Motor neuron (in vitro differentiated cells): ENCODE measurements around the gene BAIAP3. TPM values are rescaled to one million over a fixed set of nuclear protein-coding genes. Genes with fewer than 3 reads are reported as not detected.
A peak's percentile ranks its signal among the peaks of the same experiment; 100 is the strongest.

Experiments used
- ATAC-seq, 8 experiments: fragments of 200-7000 bp; cut with Tn5 transposase; replicated peaks in 6 of 8; 2 replicates each; pipeline ENCODE4 v1.8.0; 2021; ENCODE audit warnings: mild to moderate bottlenecking in 8 of 8, moderate library complexity in 8 of 8
- H3K27ac ChIP-seq, 2 donors: fragments of 250-450 bp; sonication (Bioruptor Pico); 2 replicates each; pipeline ENCODE4 v1.9.0; 2021; ENCODE audit warnings: antibody characterized with exemption in 2 of 2, mild to moderate bottlenecking in 2 of 2, moderate library complexity in 1 of 2
- H3K4me1 ChIP-seq, 2 donors: fragments of 250-450 bp; sonication (Bioruptor Pico); replicated peaks in 1 of 2; 2 replicates each; pipeline ENCODE4 v1.6.1; 2021; ENCODE audit warnings: antibody characterized with exemption in 2 of 2, mild to moderate bottlenecking in 2 of 2, moderate library complexity in 1 of 2
- H3K4me3 ChIP-seq, 5 donors: fragments of 250-450 bp; sonication (Bioruptor Pico); 2 replicates each; pipeline ENCODE4 v1.9.0; 2021; ENCODE audit warnings: antibody characterized with exemption in 5 of 5, mild to moderate bottlenecking in 5 of 5, moderate library complexity in 4 of 5
- WGBS, 10 experiments: fragments of 450-650 bp; shearing (Covaris generic); methylation state at CpG; one replicate each; pipeline ENCODE4 v1.0.0; 2022; 5-methylcytosine and 5-hydroxymethylcytosine counted together
- in situ Hi-C, 9 experiments: fragments of 400-800 bp; cut with MboI; loops; one replicate each; pipeline ENCODE4 v1.15.0; 2021; ENCODE audit warnings: low sequenced_read_pairs in 9 of 9, low pct_unique_long_range_greater_than_20kb in 2 of 9; ENCODE audit not compliant: unreplicated experiment in 9 of 9
- total RNA-seq, 8 experiments: library from RNA; unstranded; fragments of 300-600 nt; gene quantifications; 2 replicates each; pipeline versions ENCODE4 v1.2.3 to v1.2.4, GENCODE V29; 2022

Gene BAIAP3
- total RNA-seq, 8 experiments from 2014 or later = 0.40 to 85.8 (median 4.7) TPM

DNA sequence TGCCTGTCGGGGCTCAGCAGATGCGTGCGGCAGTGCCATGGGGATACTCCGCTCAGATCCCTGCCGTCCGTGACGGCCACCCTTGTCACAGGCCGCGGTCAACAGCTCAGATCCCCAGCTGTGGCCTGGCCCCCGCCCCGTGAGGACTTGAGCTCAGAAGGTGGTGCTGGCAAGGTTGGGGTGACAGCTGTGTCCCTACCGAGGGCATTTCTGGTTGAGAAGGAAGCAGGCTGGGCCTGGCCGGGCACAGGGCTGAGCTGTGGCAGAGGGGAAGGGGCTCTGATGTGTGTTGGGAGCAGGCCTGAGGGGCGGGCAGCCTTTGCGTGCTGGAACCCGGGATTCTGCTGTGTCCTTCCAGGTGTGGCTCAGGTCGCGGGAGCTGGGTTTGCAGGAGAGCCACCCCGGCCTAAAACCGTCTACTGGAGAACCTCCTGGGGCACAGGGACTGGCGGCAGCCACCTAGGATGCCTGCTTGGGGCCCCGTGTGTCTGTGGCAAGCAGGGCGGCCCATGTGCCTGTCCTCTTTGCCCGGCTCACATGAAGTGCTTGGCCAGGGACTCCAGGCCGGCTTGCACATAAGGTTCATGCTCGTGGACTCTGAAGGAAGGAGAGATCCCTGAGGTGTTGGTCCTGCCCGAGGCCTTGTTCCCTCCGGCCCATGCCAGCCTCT, 18.9 kb upstream of the BAIAP3 start:
- 80 to 100% (median 99%) methylated on average over 1 to 13 of the region's 28 CpGs; no CpG with 5 or more reads in 6 of the 10 experiments for WGBS, 10 experiments
- peaks cover 16% of the 10 kb centered on the region in 2 donors for H3K4me1 ChIP-seq
- ATAC-seq = no peak
- no peak overlapping the region for H3K27ac ChIP-seq
- in situ Hi-C loops = no loop called here
- H3K4me3 ChIP-seq = no peak overlapping the region

DNA sequence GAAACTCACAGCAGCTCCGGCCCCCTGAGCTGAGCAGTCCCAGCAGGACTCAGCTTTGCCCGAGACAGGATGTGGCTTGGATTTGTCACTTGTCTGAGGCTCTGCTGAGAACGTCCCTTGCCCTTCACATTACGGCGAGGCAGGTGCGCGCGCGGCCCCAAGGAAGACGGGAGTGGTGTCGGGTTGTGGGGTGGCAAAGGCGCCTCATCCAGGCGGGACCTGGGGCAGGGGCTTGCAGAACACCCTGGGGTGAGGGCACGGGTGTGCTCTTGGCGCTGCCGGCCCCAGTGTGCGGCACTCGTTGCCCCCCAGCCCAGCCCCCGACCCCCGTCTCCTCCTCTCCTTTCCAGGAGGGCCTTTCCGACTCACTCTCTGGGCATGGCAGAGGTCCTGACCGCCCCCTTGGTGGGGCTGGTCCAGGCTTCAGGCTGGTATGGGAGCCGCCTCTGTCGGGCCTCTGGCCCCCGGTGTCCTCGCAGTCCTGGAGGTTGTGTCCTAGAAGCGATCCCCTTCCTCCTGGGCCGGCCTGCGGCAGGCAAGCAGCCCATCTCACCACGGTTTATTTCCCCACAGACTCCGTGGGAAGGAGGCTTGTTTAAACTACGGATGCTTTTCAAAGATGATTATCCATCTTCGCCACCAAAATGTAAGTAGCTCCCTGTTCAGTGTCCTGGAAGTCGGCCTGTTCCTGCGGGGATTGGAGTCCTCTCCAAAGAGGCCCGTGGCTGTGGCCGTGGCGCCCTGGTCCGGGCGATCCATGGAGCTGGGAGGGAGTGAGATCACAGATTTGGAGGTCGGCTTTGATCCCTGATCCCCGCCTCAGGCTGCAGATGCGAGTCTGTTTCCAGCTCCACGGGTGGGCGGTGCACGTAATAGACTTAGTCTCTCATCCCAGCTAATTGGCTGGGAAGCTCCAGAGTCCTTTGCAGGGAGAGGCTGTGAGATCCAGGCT, 18.1 kb upstream of the BAIAP3 start:
- H3K4me3 ChIP-seq = no peak overlapping the region
- H3K27ac ChIP-seq = no peak overlapping the region
- peaks cover 16% of the 10 kb centered on the region in 2 donors for H3K4me1 ChIP-seq
- ATAC-seq = peak in 1 of 8 experiments; percentile 3
- WGBS, 10 experiments = 66 to 92% (median 79%) methylated on average over 2 to 10 of the region's 46 CpGs; no CpG with 5 or more reads in 6 of the 10 experiments
- in situ Hi-C loops = no loop called here

DNA sequence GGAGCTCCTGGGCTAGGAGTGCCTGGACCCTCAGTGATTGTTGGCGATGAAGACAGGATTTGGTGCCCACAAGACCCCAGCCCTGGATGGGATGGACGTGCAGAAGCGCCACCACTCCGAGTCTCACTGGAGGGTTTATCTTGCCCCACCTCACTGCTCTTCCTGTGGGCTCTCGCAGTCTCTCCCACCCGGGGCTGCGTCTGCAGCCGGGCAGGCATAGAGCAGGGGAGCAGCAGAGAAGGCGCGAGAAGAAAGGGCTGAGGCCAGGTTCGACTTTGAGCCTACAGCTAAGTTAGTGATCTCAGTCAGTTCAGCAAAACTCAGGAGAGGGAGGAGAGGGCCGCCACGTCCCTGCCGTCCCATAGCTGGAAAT, 17.4 kb upstream of the BAIAP3 start:
- in situ Hi-C loops = no loop called here
- ATAC-seq = no peak
- Histone ChIP-seq H3K27ac (no peak overlapping the region), H3K4me1 (peaks cover 10 to 12% of the 10 kb centered on the region in 2 donors), H3K4me3 (no peak overlapping the region)
- WGBS, 10 experiments = 80 to 100% (median 93%) methylated on average over 2 to 7 of the region's 14 CpGs; no CpG with 5 or more reads in 6 of the 10 experiments

DNA sequence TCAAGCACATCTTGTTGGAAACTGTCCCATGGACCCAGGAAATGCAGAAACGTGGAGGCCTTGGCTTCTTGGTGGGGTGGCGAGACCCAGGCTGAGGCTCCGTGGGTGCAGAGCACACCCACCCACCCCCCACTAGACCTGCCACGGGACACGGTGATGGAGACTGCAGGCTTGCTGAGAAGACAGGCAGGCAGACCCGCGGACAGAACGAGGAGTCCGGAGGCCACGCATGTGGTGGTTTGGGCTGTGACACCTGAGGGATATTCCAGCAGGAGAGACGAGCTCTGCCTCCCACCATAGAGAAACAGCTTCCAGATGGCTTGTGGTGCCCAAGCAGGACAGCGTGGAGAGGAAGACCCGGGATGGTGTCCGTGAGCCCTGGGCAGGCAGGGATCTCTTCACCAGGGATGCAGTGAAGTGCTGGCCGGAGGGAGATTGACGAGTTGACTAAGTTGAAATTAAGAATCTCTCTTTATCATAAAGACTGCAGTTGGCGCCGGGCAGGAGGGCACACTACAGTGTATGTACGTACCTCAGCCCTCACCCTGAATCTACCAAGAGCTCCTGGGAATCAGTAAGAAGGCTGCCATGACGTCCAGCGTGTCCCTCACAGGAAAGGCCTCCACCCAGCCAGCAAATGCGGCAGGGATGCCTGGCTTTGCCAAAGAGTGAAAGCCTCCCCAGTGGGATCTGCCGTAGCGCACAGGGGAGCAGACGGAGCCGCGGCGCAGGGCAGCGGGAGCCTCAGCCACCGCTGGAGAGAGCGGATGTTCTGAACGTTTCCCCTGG, 15.8 kb upstream of the BAIAP3 start:
- 80 to 100% (median 89%) methylated on average over 3 to 16 of the region's 32 CpGs; no CpG with 5 or more reads in 6 of the 10 experiments for WGBS, 10 experiments
- peak in 2 of 8 experiments; percentile 8 to 12 for ATAC-seq
- in situ Hi-C loops = no loop called here
- Histone ChIP-seq H3K4me1 (no peaks in the 10 kb centered on the region), H3K27ac (no peak overlapping the region), H3K4me3 (no peak overlapping the region)

DNA sequence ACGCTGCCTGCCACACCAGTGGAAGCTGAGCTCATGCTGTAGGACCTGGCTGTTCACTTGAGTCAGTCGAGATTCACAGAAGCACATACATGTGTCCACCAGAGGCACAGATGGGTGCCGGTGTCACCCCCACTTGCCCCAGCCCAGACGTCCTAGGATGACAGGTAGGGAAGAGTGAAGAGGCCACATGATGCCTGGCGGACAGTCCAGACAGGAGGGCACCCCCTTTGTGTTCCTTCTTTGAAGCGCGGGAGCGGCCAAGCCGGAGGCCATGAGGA, 15.2 kb upstream of the BAIAP3 start:
- H3K27ac ChIP-seq = no peak overlapping the region
- in situ Hi-C loops = no loop called here
- no peaks in the 10 kb centered on the region for H3K4me1 ChIP-seq
- no peak overlapping the region for H3K4me3 ChIP-seq
- WGBS, 10 experiments = 75 to 87% (median 84%) methylated on average over 3 to 5 of the region's 9 CpGs; no CpG with 5 or more reads in 5 of the 10 experiments
- no peak for ATAC-seq

DNA sequence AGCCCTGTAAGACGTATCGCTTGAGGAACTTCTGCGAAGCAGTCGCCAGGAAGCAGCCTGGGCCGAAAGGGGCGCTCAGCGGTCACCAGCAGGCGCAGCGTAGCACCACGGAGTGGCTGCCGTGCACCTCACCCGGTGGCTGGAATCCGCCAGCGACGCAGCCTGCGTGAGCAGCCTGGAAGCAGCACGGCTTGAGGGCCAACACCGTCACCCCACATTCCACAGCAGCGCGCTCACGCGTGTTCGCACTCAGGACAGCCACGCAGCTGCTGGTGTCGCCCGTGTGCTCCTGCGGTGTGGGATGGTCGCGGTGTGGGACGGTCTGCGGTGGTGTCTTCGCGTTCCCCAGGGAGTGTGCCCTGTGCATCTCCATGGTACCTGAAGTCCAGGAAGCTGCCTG, 14.4 kb upstream of the BAIAP3 start:
- no peak overlapping the region for H3K4me3 ChIP-seq
- 67 to 98% (median 96%) methylated on average over 3 to 18 of the region's 33 CpGs; no CpG with 5 or more reads in 5 of the 10 experiments for WGBS, 10 experiments
- in situ Hi-C loops = no loop called here
- ATAC-seq = no peak
- H3K27ac ChIP-seq = no peak overlapping the region
- no peaks in the 10 kb centered on the region for H3K4me1 ChIP-seq

DNA sequence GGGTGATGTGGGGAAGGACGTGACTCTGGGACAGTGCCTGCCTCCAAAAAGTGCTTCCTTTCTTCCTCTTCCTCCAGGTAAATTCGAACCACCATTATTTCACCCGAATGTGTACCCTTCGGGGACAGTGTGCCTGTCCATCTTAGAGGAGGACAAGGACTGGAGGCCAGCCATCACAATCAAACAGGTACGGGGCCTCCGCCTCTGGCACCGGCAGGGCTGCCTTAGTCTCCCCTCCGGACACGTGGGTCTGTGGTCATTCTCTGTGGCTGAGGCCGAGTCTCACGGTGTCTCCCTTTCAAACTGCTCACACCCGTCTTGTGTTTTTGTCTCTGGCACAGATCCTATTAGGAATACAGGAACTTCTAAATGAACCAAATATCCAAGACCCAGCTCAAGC, 13.3 kb upstream of the BAIAP3 start:
- ATAC-seq = no peak
- WGBS, 10 experiments = 67 to 100% (median 95%) methylated on average over 1 to 3 of the region's 12 CpGs; no CpG with 5 or more reads in 6 of the 10 experiments

DNA sequence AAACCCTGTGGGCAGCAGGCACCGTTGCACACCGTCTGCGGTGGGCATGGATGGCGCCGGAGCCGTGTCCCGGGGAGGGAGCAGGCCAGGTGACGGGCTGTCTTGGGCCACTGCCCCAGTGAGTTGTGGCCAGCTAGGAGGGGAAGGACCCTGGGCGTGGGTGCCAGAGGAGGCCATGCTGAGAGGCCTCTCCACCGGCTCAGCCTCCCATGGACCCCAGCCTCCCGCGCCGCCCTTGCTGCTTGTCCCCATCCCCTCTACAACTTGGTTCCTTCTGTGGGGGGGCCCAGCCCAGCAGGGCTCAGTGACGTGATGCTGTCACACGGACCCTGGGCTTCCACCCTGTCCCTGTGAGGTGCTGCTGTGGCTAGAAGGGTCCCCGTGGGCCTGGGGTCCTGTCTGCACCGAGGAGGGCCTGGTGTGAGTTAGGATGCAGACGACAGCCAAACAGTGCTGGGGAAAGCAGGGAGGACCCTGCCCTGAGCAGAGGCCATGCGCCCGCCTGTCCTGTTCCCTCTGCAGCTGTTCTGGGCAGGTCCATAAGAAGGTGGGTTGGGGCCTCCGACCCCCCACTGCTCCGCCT, 12.7 kb upstream of the BAIAP3 start:
- in situ Hi-C loops = no loop called here
- Histone ChIP-seq H3K4me3 (no peak overlapping the region), H3K27ac (no peak overlapping the region), H3K4me1 (no peaks in the 10 kb centered on the region)
- WGBS, 10 experiments = 100% methylated on average over 5 of the region's 22 CpGs; no CpG with 5 or more reads in 9 of the 10 experiments
- ATAC-seq = peak in 2 of 8 experiments; percentile 5 to 10

More for the DNA sequence above, 13.3 kb upstream of the BAIAP3 start:
- no peak overlapping the region for H3K4me3 ChIP-seq
- in situ Hi-C loops = no loop called here
- no peaks in the 10 kb centered on the region for H3K4me1 ChIP-seq
- no peak overlapping the region for H3K27ac ChIP-seq

DNA sequence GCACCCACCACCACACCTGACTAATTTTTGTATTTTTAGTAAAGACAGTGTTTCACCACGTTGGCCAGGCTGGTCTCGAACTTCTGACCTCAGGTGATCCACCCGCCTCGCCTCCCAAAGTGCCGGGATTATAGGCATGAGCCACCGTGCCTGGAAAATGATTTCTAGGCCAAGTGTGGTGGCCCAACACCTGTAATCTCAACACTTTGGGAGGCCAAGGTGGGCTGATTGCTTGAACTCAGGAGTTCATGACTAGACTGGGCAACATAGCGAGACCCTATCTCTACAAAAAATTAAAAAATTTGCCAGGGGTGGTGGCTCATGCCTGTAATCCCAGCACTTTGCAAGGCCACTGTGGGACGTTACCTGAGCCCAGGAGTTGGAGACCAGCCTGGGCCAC, 11.0 kb upstream of the BAIAP3 start:
- Histone ChIP-seq H3K4me1 (peaks cover 1 to 2% of the 10 kb centered on the region in 2 donors), H3K4me3 (no peak overlapping the region), H3K27ac (no peak overlapping the region)
- in situ Hi-C loops = no loop called here
- no peak for ATAC-seq
- WGBS, 10 experiments = 94 to 100% (median 100%) methylated on average over 1 to 7 of the region's 8 CpGs; no CpG with 5 or more reads in 5 of the 10 experiments

DNA sequence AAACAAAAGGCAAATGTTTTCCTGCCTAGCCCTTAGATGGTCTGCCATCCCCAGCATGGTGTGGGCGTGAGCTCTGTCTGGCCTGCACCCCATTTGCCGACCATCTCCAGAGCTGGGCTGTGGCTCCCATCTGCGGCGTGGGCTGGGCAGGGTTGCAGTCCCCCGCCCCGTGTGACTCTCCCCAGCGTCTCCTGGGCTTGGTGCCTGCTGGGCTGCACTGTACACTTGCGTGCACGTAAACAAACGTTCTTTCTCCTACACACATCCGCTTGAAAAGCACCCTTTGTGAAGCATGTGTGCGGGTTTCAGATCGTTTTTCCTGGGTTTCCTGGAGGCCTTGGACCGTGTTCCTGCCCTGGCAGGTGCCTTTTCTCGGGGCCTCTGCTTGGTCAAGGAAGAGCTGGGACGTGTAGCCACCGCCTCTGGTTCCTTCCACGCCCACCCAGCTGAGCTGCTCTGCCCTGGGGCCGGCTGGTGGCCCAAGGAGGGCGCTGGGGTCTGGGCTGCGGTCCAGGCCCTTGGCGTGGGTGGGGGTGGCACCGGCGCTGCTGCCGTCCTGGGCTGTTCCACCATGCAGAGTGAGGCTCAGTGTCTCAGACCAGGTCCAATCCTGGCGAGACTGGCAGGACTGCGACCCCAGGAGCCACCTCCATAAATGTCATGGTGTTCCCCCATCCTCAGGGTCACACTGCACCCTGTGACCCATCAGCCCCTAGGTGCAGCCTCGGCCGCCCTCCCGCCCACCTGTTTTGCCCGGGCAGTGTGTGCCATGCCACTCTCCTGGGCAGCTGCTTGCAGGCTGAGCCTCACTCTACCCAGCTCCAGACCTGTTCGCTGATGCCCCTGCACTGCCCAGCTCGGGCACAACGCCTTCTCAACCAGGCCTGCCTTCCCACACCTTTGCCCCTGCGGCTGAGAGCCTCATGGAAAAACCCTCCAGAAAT, 9.9 kb upstream of the BAIAP3 start:
- H3K27ac ChIP-seq = no peak overlapping the region
- 47 to 100% (median 93%) methylated on average over 3 to 14 of the region's 35 CpGs; no CpG with 5 or more reads in 4 of the 10 experiments for WGBS, 10 experiments
- no peak overlapping the region for H3K4me3 ChIP-seq
- in situ Hi-C loops = no loop called here
- ATAC-seq = peak in 3 of 8 experiments; percentile 11 to 42 (median 28)
- peaks cover 6% of the 10 kb centered on the region in 2 donors for H3K4me1 ChIP-seq

DNA sequence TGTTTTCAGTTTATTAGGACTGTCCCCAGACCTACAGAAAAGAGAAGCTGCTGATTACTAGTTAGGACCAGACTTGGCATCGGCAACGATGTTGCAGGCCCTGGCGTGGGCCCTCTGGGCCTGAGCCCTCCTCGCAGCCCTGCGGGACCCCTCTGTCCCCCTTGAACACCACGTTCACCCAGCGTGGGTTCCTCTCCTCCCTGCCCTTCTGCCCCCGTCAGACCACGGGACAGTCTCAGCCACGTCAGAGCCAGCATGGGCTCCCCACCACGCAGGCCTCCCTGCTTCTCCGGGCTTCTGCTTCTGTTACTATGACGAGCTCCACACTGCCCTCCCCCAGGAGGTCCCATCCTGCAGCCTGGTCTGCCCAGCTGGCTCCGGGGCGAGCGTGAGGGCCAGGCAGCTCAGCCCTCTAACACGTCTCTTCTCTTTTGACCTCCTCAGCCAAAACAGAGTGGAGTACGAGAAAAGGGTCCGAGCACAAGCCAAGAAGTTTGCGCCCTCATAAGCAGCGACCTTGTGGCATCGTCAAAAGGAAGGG, 9.1 kb upstream of the BAIAP3 start:
- Histone ChIP-seq H3K4me3 (no peak overlapping the region), H3K4me1 (peaks cover 6% of the 10 kb centered on the region in 2 donors), H3K27ac (peak overlapping the region in 1 of 2 donors; percentile 26)
- 87 to 100% (median 91%) methylated on average over 1 to 6 of the region's 22 CpGs; no CpG with 5 or more reads in 6 of the 10 experiments for WGBS, 10 experiments
- in situ Hi-C loops = no loop called here
- ATAC-seq = no peak
